Tibial nerve (tissue), 4 donors: Measurements from ENCODE around the gene SP3. TPM values are rescaled to one million over a fixed set of nuclear protein-coding genes. Genes with fewer than 3 reads are reported as not detected.

Experiments used
- DNase-seq, 2 donors: peaks; one replicate each; pipeline ENCODE4 v3.0.0-alpha.2; 2019; ENCODE audit warnings: low spot score in 2 of 2
- H3K27ac ChIP-seq, 4 donors: fragments of 200-600 bp; sonication (generic) in 3 of 4; one replicate each; pipeline ENCODE4 v1.5.1; 2017 to 2019; ENCODE audit warnings: mild to moderate bottlenecking in 1 of 4
- H3K27me3 ChIP-seq, 2 donors: fragments of 200-600 bp; sonication (generic) in 1 of 2; one replicate each; pipeline versions ENCODE4 v1.5.1 to v1.6.0; 2017 to 2019
- H3K36me3 ChIP-seq, 3 donors: fragments of 200-600 bp; sonication (generic); one replicate each; pipeline ENCODE4 v1.5.1; 2018 to 2019
- H3K4me1 ChIP-seq, 4 donors: fragments of 200-600 bp; sonication (generic) in 3 of 4; one replicate each; pipeline ENCODE4 v1.5.1; 2017 to 2019
- H3K4me3 ChIP-seq, 4 donors: fragments of 200-600 bp; sonication (generic) in 3 of 4; one replicate each; pipeline ENCODE4 v1.5.1; 2017 to 2019; ENCODE audit warnings: mild to moderate bottlenecking in 1 of 4, moderate library complexity in 1 of 4
- H3K9me3 ChIP-seq, 4 donors: fragments of 200-600 bp; sonication (generic) in 3 of 4; one replicate each; pipeline ENCODE4 v1.5.1; 2017 to 2019
- CTCF ChIP-seq, 5 experiments: fragments of 200-600 bp in 3 of 5; fragments of 450-650 bp in 2 of 5; sonication (generic) in 3 of 5; IDR thresholded peaks; one replicate each; pipeline ENCODE4 v1.5.1; 2016 to 2019; ENCODE audit warnings: antibody characterized with exemption in 5 of 5, mild to moderate bottlenecking in 3 of 5, moderate library complexity in 2 of 5
- EP300 ChIP-seq, 2 donors: sonication (generic); formaldehyde crosslinking; IDR thresholded peaks; one replicate each; pipeline ENCODE4 v1.6.1; 2017; ENCODE audit warnings: antibody characterized with exemption in 2 of 2, mild to moderate bottlenecking in 1 of 2
- POLR2A ChIP-seq, 2 donors: fragments of 450-650 bp; IDR thresholded peaks; one replicate each; pipeline ENCODE4 v1.6.1; 2017; ENCODE audit warnings: antibody characterized with exemption in 2 of 2, mild to moderate bottlenecking in 2 of 2, moderate library complexity in 2 of 2
- WGBS, 2 donors: methylation state at CpG; one replicate each; pipeline ENCODE4 v1.1.5; 2018; 5-methylcytosine and 5-hydroxymethylcytosine counted together
- total RNA-seq, 4 donors: library from RNA; depleted of rRNA; stranded (reverse); fragments of >200 nt; gene quantifications; one replicate each; pipeline ENCODE4 v1.1.0, GENCODE V29; 2016

The SP3 gene
- total RNA-seq, 4 donors from 2014 or later: 72.5 to 152 (median 128) TPM

GRCh38 chr2:173982182-173982714, 17.1 kb upstream of the SP3 start:
- no peaks in the 10 kb centered on the region for H3K9me3 ChIP-seq
- TF ChIP-seq POLR2A (IDR thresholded peaks at IDR 0.05): no peak
- TF ChIP-seq EP300 (IDR thresholded peaks at IDR 0.05): no peak
- TF ChIP-seq CTCF (IDR thresholded peaks at IDR 0.05): no peak
- H3K27ac ChIP-seq: no peak overlapping the region
- DNase-seq: no peak
- H3K27me3 ChIP-seq: no peaks in the 10 kb centered on the region
- no peaks in the 10 kb centered on the region for H3K36me3 ChIP-seq
- H3K4me3 ChIP-seq: no peak overlapping the region
- peaks cover 0 to 45% (median 15%) of the 10 kb centered on the region in 4 donors for H3K4me1 ChIP-seq
- 87 to 92% methylated on average over 2 of the region's 2 CpGs for WGBS, 2 donors

GRCh38 chr2:173981520-173981919, 16.3 kb upstream of the SP3 start:
- WGBS, 2 donors: 92% methylated on average over 2 of the region's 2 CpGs
- TF ChIP-seq POLR2A (IDR thresholded peaks at IDR 0.05) (no peak), CTCF (IDR thresholded peaks at IDR 0.05) (no peak), EP300 (IDR thresholded peaks at IDR 0.05) (no peak)

GRCh38 chr2:173979751-173980351, 14.7 kb upstream of the SP3 start:
- no peak overlapping the region for H3K4me3 ChIP-seq
- no peaks in the 10 kb centered on the region for H3K9me3 ChIP-seq
- H3K27me3 ChIP-seq: no peaks in the 10 kb centered on the region
- peak in 1 of 2 donors; percentile 41 for TF ChIP-seq EP300 (IDR thresholded peaks at IDR 0.05)
- TF ChIP-seq CTCF (IDR thresholded peaks at IDR 0.05): no peak
- no peak overlapping the region for H3K27ac ChIP-seq
- DNase-seq: peak in 1 of 2 donors; percentile 32
- H3K36me3 ChIP-seq: no peaks in the 10 kb centered on the region
- WGBS, 2 donors: 50 to 52% methylated on average over 3 of the region's 3 CpGs
- peaks cover 0 to 27% (median 7%) of the 10 kb centered on the region in 4 donors for H3K4me1 ChIP-seq

More at GRCh38 chr2:173981520-173981919, 16.3 kb upstream of the SP3 start:
- no peak overlapping the region for H3K4me3 ChIP-seq
- no peaks in the 10 kb centered on the region for H3K9me3 ChIP-seq
- no peaks in the 10 kb centered on the region for H3K27me3 ChIP-seq
- peaks cover 0 to 43% (median 14%) of the 10 kb centered on the region in 4 donors for H3K4me1 ChIP-seq
- DNase-seq: no peak
- H3K27ac ChIP-seq: no peak overlapping the region
- H3K36me3 ChIP-seq: no peaks in the 10 kb centered on the region

GRCh38 chr2:173978447-173978846, 13.3 kb upstream of the SP3 start:
- Histone ChIP-seq H3K4me3 (no peak overlapping the region), H3K36me3 (no peaks in the 10 kb centered on the region), H3K27ac (no peak overlapping the region), H3K27me3 (no peaks in the 10 kb centered on the region), H3K4me1 (peaks cover 0 to 16% (median 4%) of the 10 kb centered on the region in 4 donors), H3K9me3 (no peaks in the 10 kb centered on the region)
- DNase-seq: no peak
- 85 to 96% methylated on average over 1 of the region's 1 CpG for WGBS, 2 donors
- no peak for TF ChIP-seq CTCF (IDR thresholded peaks at IDR 0.05)
- no peak for TF ChIP-seq EP300 (IDR thresholded peaks at IDR 0.05)
- no peak for TF ChIP-seq POLR2A (IDR thresholded peaks at IDR 0.05)

- no peaks in the 10 kb centered on the region for H3K36me3 ChIP-seq
- no peak for DNase-seq
- H3K4me3 ChIP-seq: no peak overlapping the region
- WGBS, 2 donors: 68 to 71% methylated on average over 3 of the region's 3 CpGs
- H3K27me3 ChIP-seq: no peaks in the 10 kb centered on the region
- H3K9me3 ChIP-seq: no peaks in the 10 kb centered on the region
- TF ChIP-seq CTCF (IDR thresholded peaks at IDR 0.05): no peak
- no peak for TF ChIP-seq POLR2A (IDR thresholded peaks at IDR 0.05)
- no peak for TF ChIP-seq EP300 (IDR thresholded peaks at IDR 0.05)
- H3K4me1 ChIP-seq: no peaks in the 10 kb centered on the region
- no peak overlapping the region for H3K27ac ChIP-seq
These were observed 7.5 kb upstream of the SP3 start for GRCh38 chr2:173972636-173973035.
